Adrenal gland (tissue), 5 donors: ENCODE data around the gene COL19A1.

Experiments
- POLR2A ChIP-seq, 2 donors: fragments of 450-650 bp; IDR thresholded peaks; one replicate each; pipeline ENCODE4 v1.6.1; 2017; ENCODE audit warnings: antibody characterized with exemption in 2 of 2, mild to moderate bottlenecking in 2 of 2, moderate library complexity in 1 of 2
- TF ChIP-seq, protein P1 (sequence below), 6 experiments: fragments of 450-650 bp in 4 of 6; fragments of 200-600 bp in 2 of 6; sonication (generic) in 1 of 6; IDR thresholded peaks; 1 replicate in 5 of 6; 2 replicates in 1 of 6; pipeline versions ENCODE4 v1.5.1 to v1.8.0; 2016 to 2021; ENCODE audit warnings: antibody characterized with exemption in 6 of 6, mild to moderate bottlenecking in 2 of 6, moderate library complexity in 1 of 6
- donor health status: DM: no; HTN: no; CAD: no.

DNA sequence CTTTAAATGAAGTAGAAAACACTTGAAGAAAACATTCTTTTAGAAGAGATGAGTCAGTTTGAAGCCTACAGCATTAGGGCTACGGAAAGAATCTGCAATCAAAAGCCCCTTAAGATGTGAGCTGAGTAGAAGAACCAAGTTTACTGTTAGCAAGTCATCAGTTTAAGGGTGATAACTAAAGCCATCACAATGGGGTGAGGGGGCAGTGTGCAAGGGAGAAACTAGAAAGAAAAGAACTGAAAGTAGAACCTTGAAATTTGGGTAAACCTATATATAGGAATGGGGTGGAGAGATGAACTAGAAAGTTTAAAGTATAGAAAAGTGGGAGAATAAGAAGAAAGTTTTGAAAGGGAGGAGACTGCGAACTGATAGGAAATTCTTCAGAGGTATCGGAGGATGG is 212.9 kb downstream of the COL19A1 start:
- TF ChIP-seq, protein P1, sequence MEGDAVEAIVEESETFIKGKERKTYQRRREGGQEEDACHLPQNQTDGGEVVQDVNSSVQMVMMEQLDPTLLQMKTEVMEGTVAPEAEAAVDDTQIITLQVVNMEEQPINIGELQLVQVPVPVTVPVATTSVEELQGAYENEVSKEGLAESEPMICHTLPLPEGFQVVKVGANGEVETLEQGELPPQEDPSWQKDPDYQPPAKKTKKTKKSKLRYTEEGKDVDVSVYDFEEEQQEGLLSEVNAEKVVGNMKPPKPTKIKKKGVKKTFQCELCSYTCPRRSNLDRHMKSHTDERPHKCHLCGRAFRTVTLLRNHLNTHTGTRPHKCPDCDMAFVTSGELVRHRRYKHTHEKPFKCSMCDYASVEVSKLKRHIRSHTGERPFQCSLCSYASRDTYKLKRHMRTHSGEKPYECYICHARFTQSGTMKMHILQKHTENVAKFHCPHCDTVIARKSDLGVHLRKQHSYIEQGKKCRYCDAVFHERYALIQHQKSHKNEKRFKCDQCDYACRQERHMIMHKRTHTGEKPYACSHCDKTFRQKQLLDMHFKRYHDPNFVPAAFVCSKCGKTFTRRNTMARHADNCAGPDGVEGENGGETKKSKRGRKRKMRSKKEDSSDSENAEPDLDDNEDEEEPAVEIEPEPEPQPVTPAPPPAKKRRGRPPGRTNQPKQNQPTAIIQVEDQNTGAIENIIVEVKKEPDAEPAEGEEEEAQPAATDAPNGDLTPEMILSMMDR (IDR thresholded peaks at IDR 0.05) = no peak
- no peak for TF ChIP-seq POLR2A (IDR thresholded peaks at IDR 0.05)
